Measurements from ENCODE around the gene CACNB2. TPM values are rescaled to one million over a fixed set of nuclear protein-coding genes. Genes with fewer than 3 reads are reported as not detected.
A peak's percentile ranks its signal among the peaks of the same experiment; 100 is the strongest.

CACNB2 gene
- total and polyA plus RNA-seq, 4 donors, result 0.90 to 23.9 (median 3.7) TPM

- peaks cover 0 to 7% (median 0%) of the 10 kb centered on the region in 5 donors for H3K4me1 ChIP-seq (ENCODE audit: control insufficient read depth in 5 of 5, insufficient read depth in 5 of 5, low read length in 5 of 5)
- H3K9me3 ChIP-seq (ENCODE audit: control insufficient read depth in 4 of 4, insufficient read depth in 3 of 4, low read length in 3 of 4), result no peaks in the 10 kb centered on the region
- no peak for ATAC-seq (ENCODE audit: insufficient read depth, low FRiP score)
- H3K36me3 ChIP-seq (ENCODE audit: control insufficient read depth in 4 of 4, insufficient read depth in 4 of 4, low read length in 4 of 4), result peaks cover 0 to 3% (median 0%) of the 10 kb centered on the region in 4 donors
- 65 to 84% methylated on average over 3 of the region's 3 CpGs for WGBS, 2 donors
- no peak overlapping the region for H3K4me3 ChIP-seq
- H3K27ac ChIP-seq (ENCODE audit: low read depth in 1 of 2, low read length in 1 of 2), result no peak overlapping the region
- peak in 1 of 3 donors; percentile 45 for DNase-seq
- H3K9ac ChIP-seq (ENCODE audit: insufficient read depth in 1 of 2, low read length in 2 of 2), result no peak overlapping the region
- no peaks in the 10 kb centered on the region for H3K27me3 ChIP-seq (ENCODE audit: control insufficient read depth in 3 of 3, insufficient read depth in 3 of 3, low read length in 2 of 3)
- no peak for TF ChIP-seq CTCF (IDR thresholded peaks at IDR 0.05; ENCODE audit: control extremely low read depth, extremely low read depth)
Measured at GRCh38 chr10:18236756-18237155, 96.5 kb downstream of the CACNB2 start.

DNA sequence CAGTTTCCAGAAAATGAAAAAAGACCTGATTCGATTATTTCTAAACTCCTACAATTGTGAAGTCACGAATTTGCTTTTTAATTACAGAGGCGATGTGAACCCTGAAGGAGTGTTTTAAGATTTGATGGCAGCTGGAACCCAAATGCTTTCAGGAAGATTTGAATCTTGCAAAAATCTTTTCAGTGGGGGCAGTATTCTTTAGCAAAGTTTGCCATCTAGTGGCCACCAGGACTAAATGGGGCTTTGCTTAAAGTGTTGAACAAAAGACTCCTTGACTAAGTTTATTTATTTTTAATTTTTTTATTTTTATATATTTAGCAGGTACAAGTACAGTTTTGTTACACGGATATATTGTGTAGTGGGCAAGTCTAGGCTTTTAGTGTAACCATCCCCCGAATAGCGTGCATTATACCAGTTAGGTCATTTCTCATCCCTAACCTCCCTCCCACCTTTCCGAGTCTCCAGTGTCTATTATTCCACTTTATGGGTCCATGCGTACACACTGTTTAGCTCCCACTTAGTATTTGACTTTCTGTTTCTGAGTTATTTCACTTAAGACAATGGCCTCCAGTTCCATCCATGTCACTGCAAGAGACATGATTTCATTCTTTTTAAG, 98.8 kb downstream of the CACNB2 start:
- H3K9me3 ChIP-seq (ENCODE audit: control insufficient read depth in 4 of 4, insufficient read depth in 3 of 4, low read length in 3 of 4), result peaks cover 0 to 3% (median 0%) of the 10 kb centered on the region in 4 donors
- DNase-seq (peak; percentile 25 to 88 (median 82)), ATAC-seq (ENCODE audit: insufficient read depth, low FRiP score) (no peak)
- H3K9ac ChIP-seq (ENCODE audit: insufficient read depth in 1 of 2, low read length in 2 of 2), result no peak overlapping the region
- no peak overlapping the region for H3K4me3 ChIP-seq
- peaks cover 0 to 7% (median 0%) of the 10 kb centered on the region in 5 donors for H3K4me1 ChIP-seq (ENCODE audit: control insufficient read depth in 5 of 5, insufficient read depth in 5 of 5, low read length in 5 of 5)
- 59 to 61% methylated on average over 8 of the region's 8 CpGs for WGBS, 2 donors
- H3K36me3 ChIP-seq (ENCODE audit: control insufficient read depth in 4 of 4, insufficient read depth in 4 of 4, low read length in 4 of 4), result peaks cover 0 to 3% (median 0%) of the 10 kb centered on the region in 4 donors
- H3K27ac ChIP-seq (ENCODE audit: low read depth in 1 of 2, low read length in 1 of 2), result no peak overlapping the region
- no peaks in the 10 kb centered on the region for H3K27me3 ChIP-seq (ENCODE audit: control insufficient read depth in 3 of 3, insufficient read depth in 3 of 3, low read length in 2 of 3)
- TF ChIP-seq CTCF (IDR thresholded peaks at IDR 0.05; ENCODE audit: control extremely low read depth, extremely low read depth), result peak; percentile 18

- WGBS, 2 donors, result 62 to 69% methylated on average over 12 of the region's 12 CpGs
- Histone ChIP-seq H3K9me3 (ENCODE audit: control insufficient read depth in 4 of 4, insufficient read depth in 3 of 4, low read length in 3 of 4) (peaks cover 0 to 3% (median 0%) of the 10 kb centered on the region in 4 donors), H3K4me1 (ENCODE audit: control insufficient read depth in 5 of 5, insufficient read depth in 5 of 5, low read length in 5 of 5) (peaks cover 0 to 7% (median 0%) of the 10 kb centered on the region in 5 donors), H3K36me3 (ENCODE audit: control insufficient read depth in 4 of 4, insufficient read depth in 4 of 4, low read length in 4 of 4) (no peaks in the 10 kb centered on the region), H3K27ac (ENCODE audit: low read depth in 1 of 2, low read length in 1 of 2) (peak overlapping the region in 1 of 2 donors; percentile 45), H3K27me3 (ENCODE audit: control insufficient read depth in 3 of 3, insufficient read depth in 3 of 3, low read length in 2 of 3) (no peaks in the 10 kb centered on the region), H3K9ac (ENCODE audit: insufficient read depth in 1 of 2, low read length in 2 of 2) (no peak overlapping the region), H3K4me3 (no peak overlapping the region)
- TF ChIP-seq CTCF (IDR thresholded peaks at IDR 0.05; ENCODE audit: control extremely low read depth, extremely low read depth), result no peak
- peak in 1 of 3 donors; percentile 37 for DNase-seq
- no peak for ATAC-seq (ENCODE audit: insufficient read depth, low FRiP score)
Measured at GRCh38 chr10:18240185-18240882, 100.1 kb downstream of the CACNB2 start.

All from lung (tissue), 12 donors.